Renal cortical epithelial cell (primary cell): ENCODE data around the gene EZR. TPM values are rescaled to one million over a fixed set of nuclear protein-coding genes. Genes with fewer than 3 reads are reported as not detected.

ENCODE experiments used
- DNase-seq: peaks from one replicate; pipeline ENCODE4 v3.0.0-alpha.2; 2011; ENCODE audit warnings: low read depth
- total RNA-seq: library from RNA; depleted of rRNA; stranded (reverse); fragments of >200 nt; gene quantifications from 2 replicates; pipeline ENCODE4 v1.2.3, GENCODE V29; 2014

The EZR gene
- total RNA-seq, 1 donor from 2014 or later: 307 TPM

- DNase-seq: peak; percentile 74
These were observed 84.2 kb downstream of the EZR start for GRCh38 chr6:158735009-158735408.

- no peak for DNase-seq
These were observed 88.6 kb downstream of the EZR start for GRCh38 chr6:158730541-158730907.

- no peak for DNase-seq
These were observed 89.1 kb downstream of the EZR start for GRCh38 chr6:158729906-158730540.

- DNase-seq: no peak
These were observed 93.5 kb downstream of the EZR start for GRCh38 chr6:158725704-158726103.

- DNase-seq: no peak
These were observed 96.9 kb downstream of the EZR start for GRCh38 chr6:158722176-158722729.

GRCh38 chr6:158718461-158719046, 100.6 kb downstream of the EZR start:
- peak; percentile 33 for DNase-seq

- no peak for DNase-seq
These were observed 101.5 kb downstream of the EZR start for GRCh38 chr6:158717341-158718330.

Other genes starting within 250 kb of the EZR start
- gene DYNLT1, start 174.6 kb downstream of the EZR start, total RNA-seq: 109 and 164 TPM in 2 replicates
- gene SYTL3, start 169.3 kb downstream of the EZR start, total RNA-seq: 10.3 and 19.3 TPM in 2 replicates
- gene RSPH3, start 180.8 kb upstream of the EZR start, total RNA-seq: 8.2 and 21.1 TPM in 2 replicates
- 0.05 and 0.35 TPM in 2 replicates for gene TAGAP, start 225.6 kb upstream of the EZR start, total RNA-seq